Skeletal muscle cell (primary cell): ENCODE data around the gene DOCK6.

Experiments used
- DNase-seq: peaks from one replicate; pipeline ENCODE4 v3.0.0-alpha.2; 2010; ENCODE audit warnings: low read depth
- H3K4me3 ChIP-seq: 2 replicates; pipeline ENCODE4 v1.5.1; 2011; ENCODE audit warnings: low read depth, mild to moderate bottlenecking, control low read depth, low read length, moderate library complexity

Gene DOCK6

DNA sequence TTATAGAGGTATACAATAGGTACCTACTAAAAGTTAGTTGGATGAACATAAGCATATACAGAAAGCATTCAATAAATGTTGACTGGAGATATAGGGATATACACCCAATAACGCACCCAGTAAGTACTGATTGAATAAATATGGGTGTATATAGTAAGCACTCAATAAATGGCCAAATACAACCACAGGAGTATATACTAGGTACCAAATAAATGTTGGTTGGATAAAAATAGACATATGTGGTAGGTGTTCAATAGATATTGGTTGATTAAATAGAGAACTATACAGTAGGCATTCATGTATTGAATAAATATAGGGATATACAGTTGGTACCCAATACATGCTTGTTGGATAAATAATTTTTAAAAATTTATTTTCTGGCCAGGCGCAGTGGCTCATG is 13.5 kb downstream of the DOCK6 start:
- DNase-seq = no peak
- H3K4me3 ChIP-seq = no peak overlapping the region

DNA sequence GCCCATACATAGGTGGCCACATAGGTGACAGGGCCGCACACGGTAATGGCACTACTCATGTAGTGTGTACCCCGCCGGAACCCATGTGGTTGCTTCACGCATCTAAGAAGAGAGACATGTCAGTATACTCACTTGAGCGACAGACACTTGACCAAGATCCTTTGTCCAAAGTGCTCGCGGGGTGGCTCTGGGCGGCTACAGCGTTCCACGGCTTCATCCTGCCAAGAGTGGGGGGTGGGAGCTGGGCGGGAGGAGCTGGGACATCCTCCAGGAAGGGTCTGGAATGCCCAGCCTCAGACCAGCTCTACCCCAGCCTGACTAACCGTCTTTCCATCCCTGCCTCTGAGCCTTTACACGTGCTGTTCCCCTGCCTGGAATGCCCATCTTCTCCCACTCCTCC is 14.4 kb downstream of the DOCK6 start:
- H3K4me3 ChIP-seq = no peak overlapping the region
- DNase-seq = no peak

DNA sequence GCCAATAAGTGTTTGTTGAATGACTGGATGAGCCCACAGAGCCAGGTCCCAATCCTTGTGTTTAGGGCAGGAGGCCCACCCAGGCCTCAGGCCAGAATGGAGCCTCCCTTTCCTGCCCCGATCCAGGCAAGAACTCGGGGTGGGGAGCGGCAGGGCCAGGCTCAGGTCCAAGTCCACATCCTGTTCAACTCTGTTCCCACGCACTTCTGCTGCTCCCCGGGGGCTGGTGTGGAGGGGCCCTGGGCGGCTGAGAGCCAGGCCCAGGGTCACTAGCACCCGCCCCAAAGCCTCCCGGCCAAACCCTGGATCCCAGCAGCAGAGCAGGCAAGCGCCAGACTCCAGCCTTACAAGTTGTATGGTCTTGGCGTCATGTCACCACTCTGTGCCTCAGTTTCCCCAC is 14.9 kb downstream of the DOCK6 start:
- no peak overlapping the region for H3K4me3 ChIP-seq
- peak; percentile 27 for DNase-seq

DNA sequence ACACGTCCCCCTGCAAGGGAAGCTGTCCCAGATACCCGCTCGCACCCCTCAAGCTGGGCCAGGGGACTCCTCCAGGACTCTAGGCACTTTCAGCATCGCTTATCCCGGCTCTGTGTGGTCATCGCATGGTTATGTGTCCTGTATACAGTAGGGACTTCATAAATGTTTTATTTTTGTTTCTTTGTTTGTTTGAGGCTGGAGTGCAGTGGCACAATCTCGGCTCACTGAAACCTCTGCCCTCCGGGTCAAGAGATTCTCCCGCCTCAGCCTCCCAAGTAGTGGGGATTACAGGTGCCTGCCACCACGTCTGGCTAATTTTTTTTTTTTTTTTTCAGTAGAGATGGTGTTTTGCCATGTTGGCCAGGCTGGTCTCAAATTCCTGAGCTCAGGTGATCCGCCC is 15.4 kb downstream of the DOCK6 start:
- H3K4me3 ChIP-seq = no peak overlapping the region

DNA sequence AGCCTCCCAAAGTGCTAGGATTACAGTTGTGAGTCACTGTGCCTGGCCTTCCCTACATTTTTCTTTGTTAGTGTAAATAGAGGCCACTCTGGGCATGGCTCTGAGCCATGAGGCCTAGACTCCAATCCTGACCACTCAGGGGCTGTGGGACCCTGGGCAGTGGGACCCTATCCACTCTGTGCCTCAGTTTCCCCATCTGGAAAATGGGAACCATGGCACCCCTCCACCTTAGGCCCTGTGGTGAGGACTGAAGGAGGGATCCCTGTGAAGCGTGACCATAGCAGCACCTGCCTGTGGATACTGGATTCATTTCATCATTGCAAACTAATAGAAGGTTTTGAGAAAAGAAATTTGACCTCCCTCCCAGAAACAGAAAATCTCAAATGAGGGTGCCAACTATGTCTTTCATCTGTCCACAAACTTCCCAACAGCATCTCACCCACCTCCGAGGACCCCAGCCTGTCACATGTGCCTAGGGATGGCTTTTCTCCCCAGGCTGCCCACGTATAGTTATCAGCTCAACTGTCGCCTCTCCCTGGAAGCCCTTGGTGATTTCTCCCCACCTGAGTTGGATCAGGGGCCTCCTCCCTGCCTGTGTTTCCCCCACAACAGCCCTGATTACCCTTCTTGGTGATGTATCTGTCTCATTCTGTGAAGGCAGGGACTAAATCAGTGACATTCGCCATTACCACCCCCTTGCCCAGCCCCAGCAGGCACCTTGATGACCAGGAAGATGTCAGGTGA is 17.3 kb downstream of the DOCK6 start:
- no peak overlapping the region for H3K4me3 ChIP-seq
- no peak for DNase-seq

More for the DNA sequence above, 15.4 kb downstream of the DOCK6 start:
- DNase-seq = no peak

DNA sequence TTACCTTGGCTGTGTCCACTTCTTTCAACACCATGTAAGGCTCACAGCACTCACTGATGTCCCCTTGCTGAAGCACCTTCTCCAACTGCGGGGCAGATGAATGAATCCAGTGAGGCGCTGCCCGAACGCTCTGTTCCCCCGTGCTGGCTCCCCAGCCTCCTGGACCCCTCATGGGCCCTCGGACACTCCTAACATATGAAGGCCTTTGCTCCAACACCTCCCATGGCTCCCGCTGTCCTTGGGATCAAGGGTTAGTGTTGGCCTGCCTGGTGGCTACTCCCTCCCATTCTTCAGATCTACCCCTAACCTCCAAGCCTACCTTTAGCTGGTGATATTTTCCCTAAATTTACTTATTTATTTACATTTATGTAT is 18.5 kb downstream of the DOCK6 start:
- H3K4me3 ChIP-seq = no peak overlapping the region
- DNase-seq = no peak

DNA sequence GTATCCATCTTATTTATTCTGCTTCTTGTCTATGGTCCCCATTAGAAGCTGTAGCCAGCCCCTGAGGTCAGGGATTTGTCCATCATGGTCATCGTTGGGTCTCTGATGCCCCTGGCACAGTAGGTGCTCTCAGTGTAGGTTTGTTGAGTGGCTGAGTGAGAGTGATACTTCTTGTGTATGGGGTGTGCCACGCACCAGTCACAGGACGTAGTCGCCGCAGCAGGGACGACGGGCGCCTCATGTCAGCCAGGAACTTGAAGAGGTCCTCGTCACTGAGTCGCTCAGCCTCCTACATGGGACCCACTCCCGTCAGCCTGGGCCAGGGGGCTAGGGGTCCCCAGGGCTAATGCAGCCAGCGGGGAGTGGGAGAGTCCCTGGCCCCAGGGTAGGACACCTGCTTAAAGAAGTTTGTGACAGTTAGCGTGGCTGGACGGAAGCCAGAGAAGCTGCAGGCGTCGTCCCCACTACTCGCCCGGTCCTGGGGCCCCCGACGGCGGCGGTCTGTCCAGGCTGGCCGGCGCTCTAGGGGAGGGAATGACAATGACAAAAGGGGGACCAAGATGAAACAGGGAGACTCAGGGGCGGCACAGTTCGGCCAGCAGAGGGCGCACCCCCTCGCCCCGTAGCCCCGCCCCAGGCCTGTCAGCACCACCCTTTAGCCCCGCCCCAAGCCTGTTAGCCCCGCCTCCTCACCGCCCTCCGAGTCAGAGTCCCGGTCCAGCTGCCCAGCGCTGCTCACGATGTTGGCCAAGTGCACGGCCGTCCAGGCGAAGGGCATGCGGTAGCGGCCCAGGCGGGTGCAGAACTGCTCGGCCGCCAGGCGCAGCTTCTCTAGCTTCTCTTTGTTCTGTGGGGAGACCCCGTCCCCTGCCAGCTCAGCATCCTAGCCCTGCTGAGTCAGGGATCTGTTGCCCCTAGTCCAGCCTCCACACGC is 19.2 kb downstream of the DOCK6 start:
- DNase-seq = peak; percentile 11
- no peak overlapping the region for H3K4me3 ChIP-seq

DNA sequence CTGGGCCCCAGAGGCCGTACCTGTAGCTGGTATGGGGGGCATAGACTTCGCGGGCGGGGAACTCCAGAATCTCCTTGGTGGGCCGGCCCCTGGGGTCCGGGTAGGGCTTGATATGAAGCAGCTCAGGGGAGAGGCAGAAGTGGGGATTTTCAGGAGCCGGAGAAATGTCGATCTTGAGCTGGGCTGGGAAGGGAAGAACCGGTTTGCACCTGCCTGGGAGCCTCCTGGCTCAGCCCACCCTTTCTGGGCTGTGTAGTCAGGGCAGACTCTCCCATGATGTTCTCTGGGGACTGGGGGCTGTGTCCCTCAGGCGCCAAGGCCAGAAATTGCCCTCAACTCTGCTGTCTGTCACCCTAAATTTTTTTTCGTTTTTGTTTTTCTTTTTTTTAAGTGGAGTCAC is 20.3 kb downstream of the DOCK6 start:
- H3K4me3 ChIP-seq = no peak overlapping the region
- DNase-seq = no peak

DNA sequence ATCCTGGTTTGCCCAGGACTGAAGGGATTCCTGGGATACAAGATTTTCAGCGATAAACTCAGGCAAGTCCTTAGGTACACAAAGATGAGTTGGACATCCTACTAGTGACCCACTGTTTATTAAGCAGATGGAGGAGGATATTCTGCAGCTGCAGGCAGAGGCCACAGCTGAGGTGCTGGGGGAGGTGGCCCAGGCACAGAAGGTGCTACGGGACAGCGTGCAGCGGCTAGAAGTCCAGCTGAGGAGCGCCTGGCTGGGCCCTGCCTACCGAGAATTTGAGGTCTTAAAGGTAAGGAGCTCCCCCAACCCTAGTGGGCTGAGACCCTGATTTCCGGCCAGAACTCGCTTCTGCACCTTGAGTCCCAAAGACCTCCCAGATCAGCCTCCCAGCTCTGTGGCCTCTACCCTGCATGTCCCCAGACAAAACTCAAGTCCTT is 22.3 kb downstream of the DOCK6 start:
- no peak for DNase-seq
- H3K4me3 ChIP-seq = no peak overlapping the region

DNA sequence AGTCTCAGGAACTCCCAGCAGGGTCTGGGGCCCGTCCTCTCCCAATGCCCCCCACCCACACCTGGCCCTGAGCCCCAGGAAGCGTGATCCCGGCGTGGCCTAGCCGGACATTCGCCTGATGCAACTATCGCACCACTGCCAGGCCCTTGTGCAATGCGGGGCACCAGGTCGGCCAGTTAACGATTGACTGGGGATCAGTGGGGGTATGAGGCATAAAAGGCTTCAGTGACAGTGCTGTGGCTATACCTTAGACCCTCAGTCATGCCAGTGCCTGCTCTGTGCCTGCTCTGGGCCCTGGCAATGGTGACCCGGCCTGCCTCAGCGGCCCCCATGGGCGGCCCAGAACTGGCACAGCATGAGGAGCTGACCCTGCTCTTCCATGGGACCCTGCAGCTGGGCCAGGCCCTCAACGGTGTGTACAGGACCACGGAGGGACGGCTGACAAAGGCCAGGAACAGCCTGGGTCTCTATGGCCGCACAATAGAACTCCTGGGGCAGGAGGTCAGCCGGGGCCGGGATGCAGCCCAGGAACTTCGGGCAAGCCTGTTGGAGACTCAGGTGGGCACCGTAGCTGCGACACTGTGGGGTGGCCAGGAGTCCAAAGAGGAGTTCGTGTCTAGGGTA is 22.8 kb downstream of the DOCK6 start, which contains the start of gene ANGPTL8:
TSS of gene ANGPTL8 (plus strand) at position 243 of the 624 bp plus-strand sequence. CDS start at position 262, 19 bp downstream.
- no peak within 1 kb of the TSS for H3K4me3 ChIP-seq
- no peak for DNase-seq

DNA sequence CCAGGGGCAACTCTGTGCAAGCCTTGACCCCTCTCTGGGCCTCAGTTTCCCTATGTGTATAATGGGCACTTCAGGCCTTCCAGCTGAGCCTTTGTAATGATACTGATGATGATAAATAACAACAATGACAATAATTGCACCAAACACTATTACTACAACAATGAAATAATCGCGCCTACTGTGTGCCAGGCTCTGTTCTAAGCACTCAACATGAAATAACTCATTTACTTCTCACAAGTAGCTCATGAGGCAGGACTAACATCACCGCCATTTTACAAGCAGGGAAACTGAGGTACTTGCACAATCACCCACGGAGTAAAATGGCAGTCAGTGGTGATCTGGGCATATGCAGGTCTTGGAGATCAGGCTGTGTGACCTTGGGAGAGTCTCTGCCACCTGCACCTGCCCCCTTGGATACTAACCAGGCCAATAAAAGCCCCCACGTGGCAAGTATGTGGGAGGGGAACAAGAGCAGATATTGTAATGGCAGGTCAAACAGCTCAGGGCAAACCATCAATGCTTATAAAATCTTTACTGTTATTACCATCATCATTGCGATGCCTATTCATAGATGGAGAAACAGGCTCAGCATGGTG is 23.4 kb downstream of the DOCK6 start:
- no peak overlapping the region for H3K4me3 ChIP-seq
- DNase-seq = no peak

DNA sequence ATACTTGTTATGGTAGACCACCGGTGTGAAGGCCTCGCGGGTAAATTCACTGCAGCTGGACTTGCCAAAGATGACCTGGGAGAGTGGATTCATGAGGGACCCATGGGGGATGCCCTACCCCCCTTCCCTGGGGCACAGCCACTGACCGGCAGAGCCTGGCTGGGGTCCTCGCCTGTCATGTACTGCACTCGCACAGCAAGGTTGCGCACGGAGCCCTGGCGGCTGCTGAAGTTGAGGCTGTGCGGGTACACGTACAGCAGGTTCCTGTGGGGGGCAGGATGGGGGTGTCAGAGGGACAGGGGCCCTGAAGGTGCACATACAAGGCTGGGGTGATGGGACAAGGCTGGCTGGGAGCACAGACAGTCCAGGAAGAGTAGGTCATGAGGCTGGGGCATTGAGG is 24.3 kb downstream of the DOCK6 start:
- H3K4me3 ChIP-seq = no peak overlapping the region
- DNase-seq = no peak

DNA sequence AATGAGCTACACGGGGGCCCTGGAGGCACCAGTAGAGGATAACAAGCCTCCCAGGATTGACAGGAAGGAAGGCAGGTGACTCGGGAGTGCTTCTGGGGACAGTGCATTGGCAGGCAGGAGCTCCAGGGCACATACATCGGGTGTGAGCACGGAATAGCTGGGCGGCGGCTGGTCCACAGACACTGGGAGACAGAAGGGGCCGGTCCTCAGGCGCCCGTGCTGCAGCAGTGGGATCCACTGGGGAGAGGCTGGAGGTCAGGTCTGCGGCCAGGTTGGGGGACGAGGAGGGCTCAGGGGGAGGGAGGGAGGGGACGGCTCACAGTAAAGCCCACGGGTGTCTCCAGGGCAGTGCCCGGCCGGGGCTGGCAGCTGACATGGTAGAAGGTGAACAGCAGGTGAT is 25.0 kb downstream of the DOCK6 start:
- H3K4me3 ChIP-seq = no peak overlapping the region
- DNase-seq = no peak

DNA sequence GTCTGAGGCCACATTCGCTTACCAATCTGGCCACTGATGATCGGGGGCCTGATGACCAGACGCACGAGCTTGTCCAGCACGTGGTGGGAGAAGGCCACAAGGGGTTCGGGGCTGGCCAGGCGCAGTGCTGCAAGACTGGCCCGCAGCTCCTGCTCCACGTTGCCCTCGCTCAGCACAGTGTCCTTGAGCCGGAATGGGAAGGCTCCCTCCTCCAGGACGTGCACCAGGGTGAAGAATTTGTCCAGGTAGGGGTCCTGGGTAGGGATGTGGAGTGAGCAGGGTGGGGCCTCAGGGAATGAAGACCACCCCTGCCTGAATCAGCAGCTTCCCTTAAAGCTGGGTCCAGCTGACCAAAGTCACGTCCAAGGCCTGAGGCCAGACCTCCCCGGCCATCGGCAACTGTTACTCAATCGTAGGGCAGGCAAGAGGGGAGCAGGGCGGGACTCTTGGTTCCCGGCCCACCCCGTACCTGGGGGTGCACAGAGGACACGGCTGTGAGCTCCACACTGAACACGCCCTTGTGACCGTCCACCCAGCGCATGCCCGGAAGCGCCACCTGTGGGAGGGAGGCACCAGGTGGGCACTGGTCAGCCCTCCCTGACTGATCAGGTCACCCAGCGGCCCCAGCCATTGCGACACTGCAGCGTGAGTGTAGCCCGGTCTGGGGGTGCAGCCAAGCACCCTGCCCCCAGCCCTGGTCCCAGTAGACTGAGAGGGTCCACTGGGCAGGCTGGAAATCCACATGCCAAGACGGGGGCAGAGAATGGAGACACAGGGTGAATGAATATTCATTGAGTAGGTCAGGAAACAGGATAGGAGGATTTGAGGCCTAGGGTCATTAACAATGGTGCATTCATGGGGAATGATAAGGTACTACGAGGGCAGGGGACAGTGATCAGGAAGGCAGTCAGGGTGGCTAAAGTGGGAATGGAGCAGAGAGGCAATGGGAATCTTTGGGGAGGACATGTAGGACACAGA is 25.7 kb downstream of the DOCK6 start:
- no peak for DNase-seq
- no peak overlapping the region for H3K4me3 ChIP-seq

DNA sequence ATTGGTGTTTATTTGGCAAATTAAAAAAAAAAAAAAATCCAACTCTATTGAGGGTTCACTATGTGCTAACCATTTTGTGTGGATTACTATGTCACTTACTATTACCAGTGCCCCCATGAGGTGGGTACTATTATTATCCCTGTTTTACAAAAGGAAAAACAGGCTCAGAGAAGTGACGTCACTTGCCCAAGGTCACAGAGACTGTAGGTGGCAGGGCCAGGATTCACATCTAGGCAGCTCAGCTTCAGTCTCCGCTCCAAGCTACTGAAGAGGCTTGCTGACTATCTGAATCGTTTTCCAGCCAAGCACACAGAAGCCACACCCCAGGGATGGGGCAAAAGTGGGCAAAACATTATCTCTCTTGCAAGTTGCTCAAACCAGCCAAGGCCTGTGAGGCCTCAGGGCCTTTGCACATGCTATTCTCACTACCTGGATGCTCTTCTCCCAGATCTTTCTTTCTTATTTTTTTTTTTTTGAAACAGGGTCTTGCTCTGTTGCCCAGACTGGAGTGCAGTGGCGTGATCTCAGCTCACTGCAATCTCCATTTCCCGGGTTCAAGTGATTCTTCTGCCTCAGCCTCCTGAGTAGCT is 27.7 kb downstream of the DOCK6 start:
- H3K4me3 ChIP-seq = no peak overlapping the region
- no peak for DNase-seq

DNA sequence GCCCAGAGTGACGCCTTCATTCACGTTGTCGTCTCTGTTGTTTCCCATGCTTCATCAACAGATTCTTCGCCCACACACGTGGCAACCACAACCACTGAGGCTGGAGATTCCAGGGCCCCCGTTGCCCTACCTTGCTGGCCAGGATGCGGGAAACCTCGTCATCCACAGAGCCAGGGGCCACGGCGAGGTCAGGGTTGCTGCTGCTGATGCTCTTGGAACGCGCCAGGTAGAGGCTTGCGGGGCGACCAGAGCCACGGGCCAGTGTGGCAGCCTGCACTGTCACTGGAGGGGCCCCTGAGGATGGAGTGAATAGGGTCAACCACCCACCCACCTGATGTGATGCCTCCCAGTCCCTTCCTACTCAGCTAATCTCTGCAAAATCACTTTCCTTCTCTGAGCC is 29.3 kb downstream of the DOCK6 start:
- H3K4me3 ChIP-seq = no peak overlapping the region
- no peak for DNase-seq

DNA sequence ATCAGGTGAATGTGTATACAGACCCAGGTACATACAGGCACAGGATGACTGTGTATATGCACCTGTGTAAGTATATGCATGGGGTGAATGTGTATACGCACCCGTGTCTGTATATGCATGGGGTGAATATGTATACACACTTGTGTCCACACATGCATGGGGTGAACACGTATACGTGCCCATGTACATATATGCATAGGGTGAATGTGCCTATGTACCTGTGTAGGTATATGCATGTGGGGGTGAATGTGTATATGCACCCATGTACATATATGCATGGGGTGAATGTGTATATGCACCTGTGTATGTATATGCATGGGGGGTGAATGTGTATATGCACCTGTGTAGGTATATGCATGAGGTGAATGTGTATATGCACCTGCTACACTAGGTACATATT is 29.8 kb downstream of the DOCK6 start:
- no peak for DNase-seq
- no peak overlapping the region for H3K4me3 ChIP-seq

DNA sequence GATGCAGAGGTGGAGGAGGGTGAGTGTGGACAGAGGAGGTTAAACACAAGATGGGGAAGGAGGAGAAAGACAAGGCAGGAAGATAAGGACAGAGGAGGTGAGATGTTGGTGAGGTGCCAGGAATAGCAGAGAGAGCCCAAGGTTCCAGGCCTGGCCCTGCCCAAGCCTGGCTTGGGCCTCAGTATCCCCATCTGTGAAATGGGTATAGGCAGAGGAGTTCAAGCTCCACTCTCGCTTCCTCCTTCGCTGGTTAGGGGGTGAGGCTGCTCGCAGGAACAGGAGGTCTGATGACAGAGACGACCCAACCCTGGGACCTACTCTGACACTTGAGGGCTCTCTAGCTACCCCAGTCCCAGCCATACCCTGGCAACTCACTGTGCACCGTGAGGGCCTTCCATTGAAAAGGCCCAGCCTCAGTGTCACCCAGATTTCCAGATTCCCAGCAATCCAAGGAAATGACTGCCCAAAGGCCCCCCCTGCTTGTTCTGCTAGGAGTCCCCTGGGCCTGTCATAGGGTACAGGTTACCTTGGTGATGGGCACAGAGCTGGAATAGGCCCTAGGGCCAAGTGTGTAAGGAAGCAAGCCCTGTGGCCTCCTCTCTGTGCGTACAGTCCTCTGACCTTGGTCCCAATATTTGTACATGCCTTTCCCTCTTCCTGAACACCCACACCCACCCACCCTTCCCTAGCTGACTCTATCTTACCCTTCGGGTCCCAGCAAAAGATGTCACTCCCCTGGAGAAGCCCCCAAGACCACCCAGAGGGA is 31.5 kb downstream of the DOCK6 start:
- no peak for DNase-seq

More for the DNA sequence above, 31.5 kb downstream of the DOCK6 start:
- no peak overlapping the region for H3K4me3 ChIP-seq
